Bronchial epithelial cell (primary cell): ENCODE measurements around the gene RALGDS. TPM values are rescaled to one million over a fixed set of nuclear protein-coding genes. Genes with fewer than 3 reads are reported as not detected.

ENCODE experiments used
- DNase-seq: peaks from one replicate; pipeline ENCODE4 v3.0.0-alpha.2; 2010; ENCODE audit warnings: low read depth
- FAIRE-seq: peaks from 2 replicates; lab custom pipeline; 2011; peaks lifted over from hg19 to GRCh38; lab: Jason Lieb, UNC
- H3K27me3 ChIP-seq: 2 replicates; pipeline ENCODE4 v1.5.1; 2011; ENCODE audit warnings: low read length; ENCODE audit not compliant: control insufficient read depth, insufficient read depth
- H3K36me3 ChIP-seq: 2 replicates; pipeline ENCODE4 v1.5.1; 2011; ENCODE audit warnings: low read length; ENCODE audit not compliant: control insufficient read depth, insufficient read depth
- H3K4me3 ChIP-seq: 2 replicates; pipeline ENCODE4 v1.5.1; 2011; ENCODE audit warnings: mild to moderate bottlenecking, low read depth, low read length, control low read depth
- CTCF ChIP-seq: IDR thresholded peaks from 2 replicates; pipeline ENCODE4 v1.5.1; 2011; ENCODE audit warnings: mild to moderate bottlenecking, moderate library complexity, low read length, control low read depth, inconsistent platforms; ENCODE audit not compliant: insufficient read depth, severe bottlenecking
- total RNA-seq: library from RNA; depleted of rRNA; stranded (reverse); fragments of >200 nt; gene quantifications from 2 replicates; pipeline ENCODE4 v1.2.1, GENCODE V29; 2014

RALGDS gene
- total RNA-seq, 1 donor from 2014 or later: 18.7 TPM

- Histone ChIP-seq H3K4me3 (no peak overlapping the region), H3K27me3 (no peaks in the 10 kb centered on the region), H3K36me3 (peaks cover 56% of the 10 kb centered on the region)
- DNase-seq (no peak), FAIRE-seq (no peak)
- no peak for TF ChIP-seq CTCF
Observed at GRCh38 chr9:133107961-133108793, 12.9 kb downstream of the RALGDS start.

- Histone ChIP-seq H3K4me3 (no peak overlapping the region), H3K36me3 (peaks cover 63% of the 10 kb centered on the region), H3K27me3 (no peaks in the 10 kb centered on the region)
- no peak for TF ChIP-seq CTCF
- DNase-seq: no peak
- no peak for FAIRE-seq
Observed at GRCh38 chr9:133107245-133107722, 13.8 kb downstream of the RALGDS start.

- no peak for TF ChIP-seq CTCF
- DNase-seq (no peak), FAIRE-seq (no peak)
- H3K36me3 ChIP-seq: peaks cover 60% of the 10 kb centered on the region
- H3K4me3 ChIP-seq: no peak overlapping the region
- no peaks in the 10 kb centered on the region for H3K27me3 ChIP-seq
Observed at GRCh38 chr9:133106511-133107244, 14.4 kb downstream of the RALGDS start.

GRCh38 chr9:133105461-133105770 is 15.6 kb downstream of the RALGDS start:
- Histone ChIP-seq H3K36me3 (peaks cover 70% of the 10 kb centered on the region), H3K27me3 (no peaks in the 10 kb centered on the region), H3K4me3 (no peak overlapping the region)
- FAIRE-seq: no peak
- DNase-seq: no peak
- TF ChIP-seq CTCF: no peak

GRCh38 chr9:133104718-133105460 is 16.2 kb downstream of the RALGDS start:
- Histone ChIP-seq H3K27me3 (no peaks in the 10 kb centered on the region), H3K4me3 (no peak overlapping the region), H3K36me3 (peaks cover 70% of the 10 kb centered on the region)
- FAIRE-seq (no peak), DNase-seq (no peak)
- no peak for TF ChIP-seq CTCF
